Neural crest cell (in vitro differentiated cells): ENCODE results near the gene HCAR3. TPM values are rescaled to one million over a fixed set of nuclear protein-coding genes. Genes with fewer than 3 reads are reported as not detected.
"Not testable (repeated sequence)": the region's sequence is repeated elsewhere in the genome, so short reads cannot be mapped to it uniquely, and the experiment has no call there.

Experiments used
- DNase-seq: peaks from one replicate; pipeline ENCODE4 v3.0.0; 2021; ENCODE audit warnings: low read depth, mixed read lengths, low spot score
- H3K27ac Mint-ChIP-seq: one replicate; pipeline ENCODE4 v1.8.0; 2021; ENCODE audit warnings: mild to moderate bottlenecking, mixed read lengths; ENCODE audit not compliant: unreplicated experiment
- H3K27me3 Mint-ChIP-seq: 2 replicates; pipeline ENCODE4 v1.8.0; 2021; ENCODE audit warnings: low read depth, mild to moderate bottlenecking, mixed read lengths
- H3K36me3 Mint-ChIP-seq: 2 replicates; pipeline ENCODE4 v1.8.0; 2021; ENCODE audit warnings: low read depth, mild to moderate bottlenecking, mixed read lengths
- H3K4me1 Mint-ChIP-seq: 2 replicates; pipeline ENCODE4 v1.8.0; 2021; ENCODE audit warnings: mixed read lengths
- H3K4me3 Mint-ChIP-seq: one replicate; pipeline ENCODE4 v1.8.0; 2021; ENCODE audit warnings: mild to moderate bottlenecking, mixed read lengths
- H3K9me3 Mint-ChIP-seq: 2 replicates; pipeline ENCODE4 v1.8.0; 2021; ENCODE audit warnings: mixed read lengths
- CTCF ChIP-seq: fragments of 200-600 bp; sonication (generic); conservative IDR thresholded peaks from 2 replicates; pipeline ENCODE4 v1.5.0; 2021; ENCODE audit warnings: antibody characterized with exemption, mild to moderate bottlenecking
- total RNA-seq: library from RNA; stranded (reverse); gene quantifications from 2 replicates; pipeline ENCODE4 v1.2.1, GENCODE V29; 2021

HCAR3 gene
- total RNA-seq, 1 donor from 2014 or later = not detected

- H3K4me1 Mint-ChIP-seq, H3K27ac Mint-ChIP-seq, H3K36me3 Mint-ChIP-seq, H3K27me3 Mint-ChIP-seq, H3K4me3 Mint-ChIP-seq, DNase-seq, H3K9me3 Mint-ChIP-seq: not testable (repeated sequence)
These were observed 12.8 kb downstream of the HCAR3 start for GRCh38 chr12:122703841-122704240.

- DNase-seq, H3K4me1 Mint-ChIP-seq, H3K9me3 Mint-ChIP-seq, H3K27me3 Mint-ChIP-seq, H3K4me3 Mint-ChIP-seq, H3K27ac Mint-ChIP-seq, H3K36me3 Mint-ChIP-seq: not testable (repeated sequence)
These were observed 13.6 kb downstream of the HCAR3 start, which contains the start of gene HCAR2 for GRCh38 chr12:122702890-122703611. TSS of gene HCAR2 (minus strand) at chr12:122703357. CDS start at chr12:122703283, 74 bp downstream.

GRCh38 chr12:122701481-122701880 lies 15.1 kb downstream of the HCAR3 start:
- not testable (repeated sequence) for H3K4me3 Mint-ChIP-seq, H3K27me3 Mint-ChIP-seq, H3K4me1 Mint-ChIP-seq, H3K27ac Mint-ChIP-seq, DNase-seq, H3K36me3 Mint-ChIP-seq, H3K9me3 Mint-ChIP-seq

- H3K36me3 Mint-ChIP-seq, H3K27ac Mint-ChIP-seq, H3K4me3 Mint-ChIP-seq, H3K9me3 Mint-ChIP-seq, H3K27me3 Mint-ChIP-seq, H3K4me1 Mint-ChIP-seq, DNase-seq: not testable (repeated sequence)
These were observed 16.4 kb downstream of the HCAR3 start for GRCh38 chr12:122700038-122700710.

- not testable (repeated sequence) for H3K4me3 Mint-ChIP-seq, H3K36me3 Mint-ChIP-seq, H3K27ac Mint-ChIP-seq, H3K27me3 Mint-ChIP-seq, DNase-seq, H3K4me1 Mint-ChIP-seq, H3K9me3 Mint-ChIP-seq
These were observed 19.7 kb downstream of the HCAR3 start for GRCh38 chr12:122696922-122697321.

GRCh38 chr12:122691566-122691965 lies 25.0 kb downstream of the HCAR3 start:
- no peaks in the 10 kb centered on the region for H3K9me3 Mint-ChIP-seq
- H3K27me3 Mint-ChIP-seq = no peaks in the 10 kb centered on the region
- H3K4me3 Mint-ChIP-seq = no peak overlapping the region
- no peak for TF ChIP-seq CTCF
- H3K4me1 Mint-ChIP-seq = no peaks in the 10 kb centered on the region
- H3K27ac Mint-ChIP-seq = no peak overlapping the region
- H3K36me3 Mint-ChIP-seq = no peaks in the 10 kb centered on the region
- DNase-seq = no peak

- DNase-seq = no peak
- no peak for TF ChIP-seq CTCF
- H3K9me3 Mint-ChIP-seq = no peaks in the 10 kb centered on the region
These were observed 28.3 kb downstream of the HCAR3 start for GRCh38 chr12:122688291-122688690.

GRCh38 chr12:122687086-122687485 lies 29.5 kb downstream of the HCAR3 start:
- no peak for TF ChIP-seq CTCF
- Mint-ChIP-seq H3K4me3 (no peak overlapping the region), H3K27ac (no peak overlapping the region)

More at GRCh38 chr12:122688291-122688690, 28.3 kb downstream of the HCAR3 start:
- Mint-ChIP-seq H3K27me3 (no peaks in the 10 kb centered on the region), H3K4me1 (no peaks in the 10 kb centered on the region), H3K27ac (no peak overlapping the region), H3K4me3 (no peak overlapping the region), H3K36me3 (no peaks in the 10 kb centered on the region)

More at GRCh38 chr12:122687086-122687485, 29.5 kb downstream of the HCAR3 start:
- DNase-seq = no peak
- no peaks in the 10 kb centered on the region for H3K27me3 Mint-ChIP-seq
- no peaks in the 10 kb centered on the region for H3K4me1 Mint-ChIP-seq
- H3K36me3 Mint-ChIP-seq = no peaks in the 10 kb centered on the region
- H3K9me3 Mint-ChIP-seq = no peaks in the 10 kb centered on the region
